Measurements from ENCODE around the gene MAEA. TPM values are rescaled to one million over a fixed set of nuclear protein-coding genes. Genes with fewer than 3 reads are reported as not detected.
A peak's percentile ranks its signal among the peaks of the same experiment; 100 is the strongest.

MAEA gene
- total RNA-seq, 1 donor from 2014 or later: 38.2 TPM

GRCh38 chr4:1351854-1352566, 62.3 kb downstream of the MAEA start:
- peak; percentile 89 for DNase-seq (ENCODE audit: low spot score)
- no peak overlapping the region for H3K27ac ChIP-seq
- peaks cover 14% of the 10 kb centered on the region for H3F3A ChIP-seq (ENCODE audit: low read depth)
- H3K9ac ChIP-seq: no peak overlapping the region
- no peak overlapping the region for H3K4me3 Mint-ChIP-seq
- H3K36me3 ChIP-seq: no peaks in the 10 kb centered on the region
- no peak for TF ChIP-seq EZH2phosphoT487 (IDR thresholded peaks at IDR 0.05)
- peak; percentile 86 for TF ChIP-seq CTCF (IDR thresholded peaks at IDR 0.05)
- peaks cover 7% of the 10 kb centered on the region for H3K4me1 ChIP-seq
- H3K9me3 Mint-ChIP-seq: no peaks in the 10 kb centered on the region
- H3K4me3 ChIP-seq: no peak overlapping the region
- H3K27me3 Mint-ChIP-seq (ENCODE audit: insufficient read depth, low read depth): peaks cover 2% of the 10 kb centered on the region
- H3K27ac Mint-ChIP-seq: no peak overlapping the region
- H3K4me2 ChIP-seq: no peak overlapping the region
- no peaks in the 10 kb centered on the region for H3K9me3 ChIP-seq (ENCODE audit: low read depth)
- H3K27me3 ChIP-seq: no peaks in the 10 kb centered on the region
- H3K79me2 ChIP-seq (ENCODE audit: low read depth): peaks cover 16% of the 10 kb centered on the region
- peaks cover 9% of the 10 kb centered on the region for H4K20me1 ChIP-seq (ENCODE audit: low read depth)
- H2AFZ ChIP-seq (replicated peaks): no peak overlapping the region
- peaks cover 17% of the 10 kb centered on the region for H3K4me1 Mint-ChIP-seq
- peaks cover 10% of the 10 kb centered on the region for H3K36me3 Mint-ChIP-seq

DNA sequence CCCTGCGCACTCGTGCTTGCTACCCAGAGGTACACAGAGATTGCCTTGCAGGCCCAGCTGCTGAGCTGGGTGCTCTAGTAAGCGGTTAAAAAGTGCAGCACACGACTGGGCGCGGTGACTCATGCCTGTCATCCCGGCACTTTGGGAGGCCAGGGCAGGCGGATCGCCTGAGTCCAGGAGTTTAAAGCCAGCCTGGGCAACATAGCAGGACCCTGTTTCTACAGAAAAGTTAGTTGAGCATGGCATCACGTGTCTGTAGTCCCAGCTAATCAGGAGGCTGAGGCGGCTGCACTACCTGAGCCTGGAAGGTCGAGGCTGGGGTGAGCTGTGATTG, 62.8 kb downstream of the MAEA start:
- TF ChIP-seq EZH2phosphoT487 (IDR thresholded peaks at IDR 0.05) (no peak), EZH2 (IDR thresholded peaks at IDR 0.05) (no peak), CTCF (IDR thresholded peaks at IDR 0.05) (no peak)
- no peaks in the 10 kb centered on the region for H3K27me3 ChIP-seq
- no peak for DNase-seq (ENCODE audit: low spot score)
- H3K9me3 Mint-ChIP-seq: no peaks in the 10 kb centered on the region
- H3K4me3 Mint-ChIP-seq: no peak overlapping the region
- H4K20me1 ChIP-seq (ENCODE audit: low read depth): peaks cover 9% of the 10 kb centered on the region
- H3K36me3 ChIP-seq: no peaks in the 10 kb centered on the region
- H3K9ac ChIP-seq: no peak overlapping the region
- H3K4me3 ChIP-seq: no peak overlapping the region
- peaks cover 17% of the 10 kb centered on the region for H3K4me1 Mint-ChIP-seq
- H3K36me3 Mint-ChIP-seq: peaks cover 10% of the 10 kb centered on the region
- no peak overlapping the region for H3K4me2 ChIP-seq
- H3K79me2 ChIP-seq (ENCODE audit: low read depth): peaks cover 16% of the 10 kb centered on the region
- H3K27ac Mint-ChIP-seq: no peak overlapping the region
- H3K27ac ChIP-seq: no peak overlapping the region
- H3K4me1 ChIP-seq: peaks cover 7% of the 10 kb centered on the region
- peaks cover 2% of the 10 kb centered on the region for H3K27me3 Mint-ChIP-seq (ENCODE audit: insufficient read depth, low read depth)
- H3K9me3 ChIP-seq (ENCODE audit: low read depth): no peaks in the 10 kb centered on the region
- H2AFZ ChIP-seq (replicated peaks): no peak overlapping the region
- H3F3A ChIP-seq (ENCODE audit: low read depth): peaks cover 9% of the 10 kb centered on the region

DNA sequence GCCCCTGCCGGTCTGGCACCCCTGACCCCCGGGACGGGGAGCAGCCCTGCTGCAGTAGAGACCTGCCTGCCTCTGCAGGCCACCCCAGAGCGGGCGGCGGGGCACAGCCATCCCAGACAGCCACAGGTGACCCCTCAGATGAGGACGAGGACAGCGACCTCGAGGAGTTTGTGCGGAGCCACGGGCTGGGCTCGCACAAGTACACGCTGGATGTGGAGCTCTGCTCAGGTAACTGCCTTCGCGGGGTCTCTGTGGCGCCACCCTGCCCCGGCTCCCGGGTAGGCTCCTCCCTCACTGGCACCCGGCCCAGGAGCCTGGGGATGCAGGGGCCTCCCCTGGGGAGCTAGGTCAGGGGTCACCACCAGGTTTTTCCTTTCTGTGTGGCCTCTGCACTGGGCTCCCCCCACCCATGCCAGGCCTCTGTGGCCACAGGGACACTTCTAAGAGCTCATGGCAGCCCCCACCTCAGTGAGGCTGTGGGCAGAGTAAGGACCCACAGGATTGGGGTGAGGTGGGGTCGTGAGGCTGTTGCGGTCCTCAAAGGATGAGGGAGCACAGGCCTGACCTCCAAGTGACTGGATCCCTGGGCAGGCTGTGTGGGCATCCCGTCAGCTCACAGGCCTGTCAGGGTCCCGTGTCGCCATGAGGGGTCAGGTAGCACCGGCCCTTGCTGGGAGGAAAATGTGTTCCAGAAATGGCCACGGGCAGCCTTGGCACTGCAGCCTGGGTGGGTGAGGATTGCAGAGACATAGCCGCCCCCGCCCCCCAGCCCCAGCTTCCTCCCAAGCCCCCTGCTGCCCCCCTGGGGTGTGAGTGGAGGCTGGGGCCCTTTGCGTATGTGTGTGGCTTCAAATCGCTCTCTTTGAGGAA, 63.7 kb downstream of the MAEA start:
- TF ChIP-seq EZH2phosphoT487 (IDR thresholded peaks at IDR 0.05): no peak
- TF ChIP-seq EZH2 (IDR thresholded peaks at IDR 0.05): no peak
- no peak for DNase-seq (ENCODE audit: low spot score)
- Histone ChIP-seq H3F3A (ENCODE audit: low read depth) (peaks cover under 1% of the 10 kb centered on the region), H4K20me1 (ENCODE audit: low read depth) (peaks cover 9% of the 10 kb centered on the region), H3K27me3 (no peaks in the 10 kb centered on the region), H3K36me3 (no peaks in the 10 kb centered on the region), H3K4me2 (no peak overlapping the region), H3K4me3 (no peak overlapping the region), H3K4me1 (no peaks in the 10 kb centered on the region), H2AFZ (replicated peaks) (no peak overlapping the region), H3K9ac (no peak overlapping the region), H3K27ac (no peak overlapping the region), H3K9me3 (ENCODE audit: low read depth) (no peaks in the 10 kb centered on the region), H3K79me2 (ENCODE audit: low read depth) (peaks cover 9% of the 10 kb centered on the region)
- peaks cover 9% of the 10 kb centered on the region for H3K36me3 Mint-ChIP-seq
- peaks cover 4% of the 10 kb centered on the region for H3K27me3 Mint-ChIP-seq (ENCODE audit: insufficient read depth, low read depth)
- H3K4me3 Mint-ChIP-seq: no peak overlapping the region
- no peak overlapping the region for H3K27ac Mint-ChIP-seq
- H3K9me3 Mint-ChIP-seq: no peaks in the 10 kb centered on the region
- H3K4me1 Mint-ChIP-seq: peaks cover 14% of the 10 kb centered on the region
